Gastrocnemius medialis (tissue), 4 donors: Measurements from ENCODE around the gene TAGLN2. TPM values are rescaled to one million over a fixed set of nuclear protein-coding genes. Genes with fewer than 3 reads are reported as not detected.
A peak's percentile ranks its signal among the peaks of the same experiment; 100 is the strongest.

Source experiments
- ATAC-seq, 2 donors: fragments of 150-250 bp; one replicate each; pipeline ENCODE4 v1.9.1; 2016
- DNase-seq, 2 donors: peaks; one replicate each; pipeline ENCODE4 v3.0.0-alpha.2; 2019
- H3K27ac ChIP-seq, 4 donors: fragments of 200-600 bp; sonication (generic); 1 replicate in 1 of 4; 2 replicates in 3 of 4; pipeline ENCODE4 v1.5.1; 2016 to 2018; ENCODE audit warnings: mild to moderate bottlenecking in 2 of 4, moderate library complexity in 1 of 4
- H3K27me3 ChIP-seq, 3 donors: fragments of 200-600 bp; sonication (generic) in 2 of 3; 1 replicate in 1 of 3; 2 replicates in 2 of 3; pipeline versions ENCODE4 v1.5.1 to v1.6.0; 2016 to 2019; ENCODE audit warnings: mild to moderate bottlenecking in 1 of 3, moderate library complexity in 1 of 3
- H3K36me3 ChIP-seq, 2 donors: fragments of 200-600 bp; sonication (generic) in 1 of 2; one replicate each; pipeline ENCODE4 v1.5.1; 2017 to 2018
- H3K4me1 ChIP-seq, 2 donors: fragments of 200-600 bp; sonication (generic) in 1 of 2; one replicate each; pipeline ENCODE4 v1.5.1; 2016 to 2017; ENCODE audit warnings: mild to moderate bottlenecking in 2 of 2
- H3K4me3 ChIP-seq, 4 donors: fragments of 200-600 bp; sonication (generic) in 3 of 4; 1 replicate in 1 of 4; 2 replicates in 3 of 4; pipeline ENCODE4 v1.5.1; 2016 to 2019; ENCODE audit warnings: mild to moderate bottlenecking in 2 of 4
- H3K9me3 ChIP-seq, 3 donors: fragments of 200-600 bp; sonication (generic) in 2 of 3; 1 replicate in 1 of 3; 2 replicates in 2 of 3; pipeline ENCODE4 v1.5.1; 2016 to 2019
- POLR2A ChIP-seq, 2 donors: fragments of 450-650 bp; IDR thresholded peaks; one replicate each; pipeline ENCODE4 v1.6.1; 2017; ENCODE audit warnings: antibody characterized with exemption in 2 of 2, mild to moderate bottlenecking in 2 of 2, moderate library complexity in 2 of 2
- in situ Hi-C, 4 donors: fragments of 200-750 bp; cut with MboI; loops; one replicate each; pipeline versions ENCODE4 v1.15.0 to v1.8.0; 2017; ENCODE audit warnings: low sequenced_read_pairs in 4 of 4
- intact Hi-C: fragments of 100-400 bp; cut with DNase I; formaldehyde crosslinking; loops from one replicate; pipeline ENCODE4 v1.15.1; 2023; ENCODE audit warnings: low total_unique reads
- total RNA-seq, 4 donors: library from RNA; depleted of rRNA; stranded (reverse); fragments of >200 nt; gene quantifications; one replicate each; pipeline versions ENCODE4 v1.1.0 to v1.2.3, GENCODE V29; 2016
- TF ChIP-seq, protein P1 (sequence below), 5 experiments: fragments of 450-650 bp in 3 of 5; fragments of 200-600 bp in 2 of 5; sonication (generic) in 2 of 5; IDR thresholded peaks in 4 of 5; conservative IDR thresholded peaks in 1 of 5; 1 replicate in 4 of 5; 2 replicates in 1 of 5; pipeline ENCODE4 v1.5.1; 2016 to 2019; ENCODE audit warnings: antibody characterized with exemption in 5 of 5, mild to moderate bottlenecking in 3 of 5, moderate library complexity in 3 of 5

TAGLN2 gene
- total RNA-seq, 4 donors from 2014 or later: 28.8 to 48.2 (median 37.5) TPM

GRCh38 chr1:159935719-159936272 is 10.5 kb upstream of the TAGLN2 start:
- no peak overlapping the region for H3K27ac ChIP-seq
- H3K36me3 ChIP-seq: no peaks in the 10 kb centered on the region
- no peaks in the 10 kb centered on the region for H3K9me3 ChIP-seq
- ATAC-seq (peak in 1 of 2 donors; percentile 19), DNase-seq (no peak)
- no peak overlapping the region for H3K4me3 ChIP-seq
- TF ChIP-seq, protein P1, sequence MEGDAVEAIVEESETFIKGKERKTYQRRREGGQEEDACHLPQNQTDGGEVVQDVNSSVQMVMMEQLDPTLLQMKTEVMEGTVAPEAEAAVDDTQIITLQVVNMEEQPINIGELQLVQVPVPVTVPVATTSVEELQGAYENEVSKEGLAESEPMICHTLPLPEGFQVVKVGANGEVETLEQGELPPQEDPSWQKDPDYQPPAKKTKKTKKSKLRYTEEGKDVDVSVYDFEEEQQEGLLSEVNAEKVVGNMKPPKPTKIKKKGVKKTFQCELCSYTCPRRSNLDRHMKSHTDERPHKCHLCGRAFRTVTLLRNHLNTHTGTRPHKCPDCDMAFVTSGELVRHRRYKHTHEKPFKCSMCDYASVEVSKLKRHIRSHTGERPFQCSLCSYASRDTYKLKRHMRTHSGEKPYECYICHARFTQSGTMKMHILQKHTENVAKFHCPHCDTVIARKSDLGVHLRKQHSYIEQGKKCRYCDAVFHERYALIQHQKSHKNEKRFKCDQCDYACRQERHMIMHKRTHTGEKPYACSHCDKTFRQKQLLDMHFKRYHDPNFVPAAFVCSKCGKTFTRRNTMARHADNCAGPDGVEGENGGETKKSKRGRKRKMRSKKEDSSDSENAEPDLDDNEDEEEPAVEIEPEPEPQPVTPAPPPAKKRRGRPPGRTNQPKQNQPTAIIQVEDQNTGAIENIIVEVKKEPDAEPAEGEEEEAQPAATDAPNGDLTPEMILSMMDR (IDR thresholded peaks at IDR 0.05 in 4 of 5, conservative IDR thresholded peaks at IDR 0.05 in 1 of 5): no peak
- TF ChIP-seq POLR2A (IDR thresholded peaks at IDR 0.05): no peak
- intact Hi-C loops (loop anchor here (1.0 to 5.0 kb wide), 2 partner anchors 72 to 153 kb away; partner anchors contain the start of gene DUSP23), in situ Hi-C loops (loop anchor here in 3 of 4 donors (5.0 to 10.0 kb wide), 2 partner anchors 69 to 72 kb away; no protein-coding TSS in a partner anchor)
- no peaks in the 10 kb centered on the region for H3K27me3 ChIP-seq
- no peaks in the 10 kb centered on the region for H3K4me1 ChIP-seq

GRCh38 chr1:159935305-159935704 is 10.0 kb upstream of the TAGLN2 start:
- TF ChIP-seq, protein P1 (IDR thresholded peaks at IDR 0.05 in 4 of 5, conservative IDR thresholded peaks at IDR 0.05 in 1 of 5): no peak
- no peak for TF ChIP-seq POLR2A (IDR thresholded peaks at IDR 0.05)
- Histone ChIP-seq H3K36me3 (no peaks in the 10 kb centered on the region), H3K27ac (no peak overlapping the region), H3K9me3 (no peaks in the 10 kb centered on the region), H3K27me3 (no peaks in the 10 kb centered on the region), H3K4me3 (no peak overlapping the region), H3K4me1 (no peaks in the 10 kb centered on the region)
- in situ Hi-C loops (loop anchor here in 3 of 4 donors (5.0 to 10.0 kb wide), 2 partner anchors 69 to 72 kb away; no protein-coding TSS in a partner anchor), intact Hi-C loops (loop anchor here (5.0 kb wide), 1 partner anchor 153 kb away; the partner anchor contains the start of gene DUSP23)
- DNase-seq (no peak), ATAC-seq (no peak)

DNA sequence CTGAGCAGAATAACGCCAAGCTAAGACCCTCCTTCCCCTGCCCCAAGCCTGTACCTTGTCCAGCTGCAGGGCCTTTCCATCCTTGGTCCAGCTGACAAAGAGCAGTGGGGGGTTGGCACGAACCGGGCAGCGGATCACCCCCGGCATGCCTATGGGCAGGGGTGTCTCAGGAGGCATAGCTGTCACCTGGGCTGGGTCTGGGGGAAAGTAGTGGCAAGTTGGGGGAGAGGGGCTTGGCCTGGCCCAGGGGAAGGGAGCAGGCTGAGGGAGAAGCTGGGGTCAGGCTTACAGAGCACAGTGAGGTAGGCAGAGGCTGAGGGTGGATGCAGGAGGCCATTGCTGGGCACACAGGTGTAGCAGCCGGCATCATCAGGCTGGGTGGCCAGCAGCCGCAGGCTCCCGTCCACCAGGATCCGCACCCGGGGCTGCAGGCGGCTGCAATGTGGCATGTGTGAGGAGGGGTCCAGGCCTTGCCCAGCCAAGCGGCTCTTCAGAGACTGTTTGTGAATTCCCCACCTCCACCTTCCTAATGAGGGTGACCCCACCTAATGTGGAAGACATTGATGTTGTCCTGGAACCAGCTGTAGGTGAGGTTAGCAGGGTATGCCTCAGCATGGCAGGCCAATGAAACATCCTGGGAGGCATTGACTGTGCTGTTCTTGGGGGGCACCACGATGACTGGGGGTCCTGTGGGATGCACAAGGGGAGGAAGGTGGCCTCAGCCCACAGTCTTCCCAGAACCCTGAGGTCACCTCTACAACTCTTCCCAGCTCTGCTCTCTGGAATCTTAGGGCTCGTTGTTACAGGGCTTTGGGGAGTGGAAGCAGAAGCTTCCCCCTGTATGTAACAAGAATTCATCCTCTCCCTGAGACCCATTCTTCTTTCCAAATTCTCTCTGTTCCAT is 9.1 kb upstream of the TAGLN2 start:
- in situ Hi-C loops (loop anchor here in 3 of 4 donors (5.0 to 10.0 kb wide), 2 partner anchors 70 to 73 kb away; no protein-coding TSS in a partner anchor), intact Hi-C loops (loop anchor here (5.0 kb wide), 1 partner anchor 152 kb away; the partner anchor contains the start of gene DUSP23)

DNA sequence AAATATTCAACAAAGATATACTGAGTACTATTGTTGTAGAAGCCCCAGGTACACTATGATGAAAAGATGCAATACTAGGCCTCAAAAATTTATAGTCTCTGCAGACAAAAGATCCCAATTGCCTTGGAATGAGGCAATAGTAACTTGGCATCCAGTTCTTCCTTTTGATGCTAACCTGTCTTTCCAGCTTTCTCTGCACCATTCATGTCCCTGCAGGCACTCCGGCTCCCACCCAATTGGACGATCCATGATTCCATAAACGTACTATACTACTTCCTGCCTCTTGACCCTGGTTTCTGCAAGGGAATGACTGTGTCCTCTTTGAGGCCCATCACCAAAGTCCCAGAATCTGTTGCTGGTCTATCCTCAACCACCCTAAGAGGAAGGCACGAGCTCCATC is 8.0 kb upstream of the TAGLN2 start:
- H3K9me3 ChIP-seq: no peaks in the 10 kb centered on the region
- DNase-seq (no peak), ATAC-seq (no peak)
- H3K4me3 ChIP-seq: no peak overlapping the region
- intact Hi-C loops: no loop called here
- no peaks in the 10 kb centered on the region for H3K4me1 ChIP-seq
- TF ChIP-seq, protein P1 (IDR thresholded peaks at IDR 0.05 in 4 of 5, conservative IDR thresholded peaks at IDR 0.05 in 1 of 5): no peak
- TF ChIP-seq POLR2A (IDR thresholded peaks at IDR 0.05): no peak
- in situ Hi-C loops: loop anchor here in 1 of 4 donors (10.0 kb wide), 1 partner anchor 71 kb away; no protein-coding TSS in a partner anchor
- no peaks in the 10 kb centered on the region for H3K36me3 ChIP-seq
- H3K27me3 ChIP-seq: no peaks in the 10 kb centered on the region
- no peak overlapping the region for H3K27ac ChIP-seq

More for the DNA sequence above, 9.1 kb upstream of the TAGLN2 start:
- Histone ChIP-seq H3K36me3 (no peaks in the 10 kb centered on the region), H3K27ac (no peak overlapping the region), H3K4me1 (no peaks in the 10 kb centered on the region), H3K27me3 (no peaks in the 10 kb centered on the region), H3K4me3 (no peak overlapping the region), H3K9me3 (no peaks in the 10 kb centered on the region)
- no peak for TF ChIP-seq POLR2A (IDR thresholded peaks at IDR 0.05)
- TF ChIP-seq, protein P1 (IDR thresholded peaks at IDR 0.05 in 4 of 5, conservative IDR thresholded peaks at IDR 0.05 in 1 of 5): no peak
- no peak for ATAC-seq
- DNase-seq: no peak
